ENCODE measurements around the gene ATXN3. TPM values are rescaled to one million over a fixed set of nuclear protein-coding genes. Genes with fewer than 3 reads are reported as not detected.

ATXN3 gene
- total and polyA plus RNA-seq, 2 of the 13 experiments (the other 11 are each of a cell fraction or from before 2014, with no cell fraction given), result 14.9 to 17.3 TPM

GRCh38 chr14:92106143-92106926 is at the start of gene ATXN3 (continued):
- TF ChIP-seq SRSF4 (IDR thresholded peaks at IDR 0.05; ENCODE audit: low read depth, low read length, poor library complexity, severe bottlenecking) (no peak), NR2F6 (IDR thresholded peaks at IDR 0.05) (no peak), NR2F6 (CRISPR knock-in tag; IDR thresholded peaks at IDR 0.05) (0 out of 2 replicates have a peak, but pooled peaks have one; percentile 23), ATF3 (CRISPR knock-in tag; IDR thresholded peaks at IDR 0.05) (no peak), ZNF619 (CRISPR knock-in tag; IDR thresholded peaks at IDR 0.05) (no peak), MIXL1 (CRISPR knock-in tag; IDR thresholded peaks at IDR 0.05) (no peak), SOX5 (CRISPR knock-in tag; IDR thresholded peaks at IDR 0.05; ENCODE audit: borderline replicate concordance) (peak; percentile 42; the same call in 1 of the 2 replicates), REL (CRISPR knock-in tag; conservative IDR thresholded peaks at IDR 0.05) (no peak), ZBED4 (CRISPR knock-in tag; IDR thresholded peaks at IDR 0.05; ENCODE audit: borderline replicate concordance) (no peak), ARID3A (IDR thresholded peaks at IDR 0.05; ENCODE audit: low read depth, low read length) (no peak), ZMAT5 (CRISPR knock-in tag; IDR thresholded peaks at IDR 0.05; ENCODE audit: borderline replicate concordance, low read depth) (no peak), NRL (CRISPR knock-in tag; IDR thresholded peaks at IDR 0.05; ENCODE audit: borderline replicate concordance) (no peak), ZNF713 (CRISPR knock-in tag; IDR thresholded peaks at IDR 0.05) (no peak), HMGXB3 (CRISPR knock-in tag; IDR thresholded peaks at IDR 0.05; ENCODE audit: borderline replicate concordance) (peak; percentile 62), TRAFD1 (CRISPR knock-in tag; IDR thresholded peaks at IDR 0.05; ENCODE audit: borderline replicate concordance) (no peak), SAP130 (CRISPR knock-in tag; IDR thresholded peaks at IDR 0.05; ENCODE audit: low read depth) (peak; percentile 69)

Measured in HepG2 (cell line).